ENCODE results near the gene PSMB11. TPM values are rescaled to one million over a fixed set of nuclear protein-coding genes. Genes with fewer than 3 reads are reported as not detected.
A peak's percentile ranks its signal among the peaks of the same experiment; 100 is the strongest.

Gene PSMB11
- total and polyA plus RNA-seq, 2 experiments from 2014 or later, result not detected

DNA sequence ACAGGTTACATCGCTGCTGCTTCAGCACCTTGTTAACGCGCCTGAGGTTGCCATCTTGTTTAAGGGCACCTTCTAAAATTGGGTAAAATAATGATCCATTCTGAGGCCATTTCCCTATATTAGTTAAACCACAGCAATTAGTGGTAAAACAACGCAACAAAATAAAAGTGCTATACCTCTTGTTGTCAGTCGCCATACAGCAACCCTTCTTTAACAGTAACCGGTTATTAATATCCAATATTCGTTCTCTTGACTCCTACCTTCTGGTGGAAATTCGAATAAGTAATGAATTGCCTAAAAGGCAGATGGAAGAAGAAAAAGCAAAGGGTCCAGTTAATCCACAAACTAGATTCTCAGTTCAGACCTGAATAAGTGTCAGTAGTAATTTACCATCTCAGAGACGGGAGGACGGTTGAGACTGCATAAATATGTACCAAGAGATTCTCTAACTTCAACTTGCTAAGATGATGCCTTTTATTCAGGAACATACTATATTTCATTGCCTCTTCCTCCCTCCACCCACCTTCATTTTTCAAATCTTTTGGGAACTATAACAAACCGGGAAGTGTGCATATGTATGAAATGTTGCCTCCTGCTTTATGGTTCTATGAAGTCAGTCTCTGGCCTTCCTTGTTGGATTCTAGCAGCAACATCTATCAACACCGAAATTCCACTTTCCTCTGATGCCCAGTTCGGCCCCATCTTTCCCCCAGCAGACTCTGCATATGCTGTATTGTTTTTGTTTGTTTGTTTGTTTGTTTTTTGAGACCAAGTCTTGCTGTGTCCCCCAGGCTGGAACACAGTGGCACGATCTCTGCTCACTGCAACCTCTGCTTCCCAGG lies 6.5 kb upstream of the PSMB11 start:
- Histone ChIP-seq H3K9me2 (replicated peaks; ENCODE audit: insufficient read depth) (no peaks in the 10 kb centered on the region), H2AFZ (peak overlapping the region; percentile 80), H3K9me3 (ENCODE audit: low read depth) (no peaks in the 10 kb centered on the region), H4K20me1 (ENCODE audit: insufficient read depth, poor library complexity, severe bottlenecking) (no peaks in the 10 kb centered on the region), H3K27me3 (no peaks in the 10 kb centered on the region), H3K4me1 (ENCODE audit: insufficient read depth) (peaks cover 11% of the 10 kb centered on the region), H3K79me2 (peaks cover 40% of the 10 kb centered on the region), H3K4me3 (no peak overlapping the region), H3K36me3 (replicated peaks; ENCODE audit: insufficient read depth, low read depth) (no peaks in the 10 kb centered on the region), H3K27ac (peak overlapping the region; percentile 95), H3K4me2 (peak overlapping the region; percentile 66)
- 72% methylated on average over 14 of the region's 14 CpGs for WGBS (ENCODE audit: low lambda C conversion rate, missing lambda C conversion rate)
- TF ChIP-seq EZH2 (IDR thresholded peaks at IDR 0.05; ENCODE audit: borderline replicate concordance) (no peak), EZH2phosphoT487 (IDR thresholded peaks at IDR 0.05; ENCODE audit: low read depth, severe bottlenecking, unreplicated experiment) (no peak)
- TF ChIP-seq, protein P1, sequence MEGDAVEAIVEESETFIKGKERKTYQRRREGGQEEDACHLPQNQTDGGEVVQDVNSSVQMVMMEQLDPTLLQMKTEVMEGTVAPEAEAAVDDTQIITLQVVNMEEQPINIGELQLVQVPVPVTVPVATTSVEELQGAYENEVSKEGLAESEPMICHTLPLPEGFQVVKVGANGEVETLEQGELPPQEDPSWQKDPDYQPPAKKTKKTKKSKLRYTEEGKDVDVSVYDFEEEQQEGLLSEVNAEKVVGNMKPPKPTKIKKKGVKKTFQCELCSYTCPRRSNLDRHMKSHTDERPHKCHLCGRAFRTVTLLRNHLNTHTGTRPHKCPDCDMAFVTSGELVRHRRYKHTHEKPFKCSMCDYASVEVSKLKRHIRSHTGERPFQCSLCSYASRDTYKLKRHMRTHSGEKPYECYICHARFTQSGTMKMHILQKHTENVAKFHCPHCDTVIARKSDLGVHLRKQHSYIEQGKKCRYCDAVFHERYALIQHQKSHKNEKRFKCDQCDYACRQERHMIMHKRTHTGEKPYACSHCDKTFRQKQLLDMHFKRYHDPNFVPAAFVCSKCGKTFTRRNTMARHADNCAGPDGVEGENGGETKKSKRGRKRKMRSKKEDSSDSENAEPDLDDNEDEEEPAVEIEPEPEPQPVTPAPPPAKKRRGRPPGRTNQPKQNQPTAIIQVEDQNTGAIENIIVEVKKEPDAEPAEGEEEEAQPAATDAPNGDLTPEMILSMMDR (IDR thresholded peaks at IDR 0.05; ENCODE audit: poor library complexity), result no peak
- DNase-seq (ENCODE audit: low spot score), result no peak

DNA sequence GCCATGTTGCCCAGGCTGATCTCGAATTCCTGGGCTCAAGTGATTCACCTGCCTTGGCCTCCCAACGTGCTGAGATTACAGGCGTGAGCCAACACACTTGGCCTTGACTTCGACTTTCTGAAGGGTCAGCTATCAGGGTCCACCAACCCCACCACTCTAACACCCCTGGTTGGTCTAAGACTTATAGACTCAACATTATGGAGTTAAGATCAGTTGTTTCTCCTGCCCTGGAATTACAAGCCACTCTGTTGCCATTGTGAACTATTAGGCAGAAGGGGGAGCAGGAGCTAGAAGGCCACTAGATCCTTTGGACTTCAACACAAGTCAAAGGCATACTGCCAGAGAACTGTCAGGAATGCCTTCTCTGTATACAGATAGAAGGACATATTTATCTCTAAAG lies 1.9 kb upstream of the PSMB11 start:
- Histone ChIP-seq H3K4me3 (no peak overlapping the region), H3K9me2 (replicated peaks; ENCODE audit: insufficient read depth) (no peaks in the 10 kb centered on the region), H3K9me3 (ENCODE audit: low read depth) (no peaks in the 10 kb centered on the region), H3K79me2 (no peaks in the 10 kb centered on the region), H3K4me2 (no peak overlapping the region), H3K27me3 (no peaks in the 10 kb centered on the region), H4K20me1 (ENCODE audit: insufficient read depth, poor library complexity, severe bottlenecking) (no peaks in the 10 kb centered on the region), H3K4me1 (ENCODE audit: insufficient read depth) (peaks cover 3% of the 10 kb centered on the region), H2AFZ (no peak overlapping the region), H3K27ac (no peak overlapping the region), H3K36me3 (replicated peaks; ENCODE audit: insufficient read depth, low read depth) (no peaks in the 10 kb centered on the region)
- no peak for DNase-seq (ENCODE audit: low spot score)
- 85% methylated on average over 4 of the region's 4 CpGs for whole genome bisulfite sequencing (ENCODE audit: low lambda C conversion rate, missing lambda C conversion rate)
- TF ChIP-seq, protein P1 (IDR thresholded peaks at IDR 0.05; ENCODE audit: poor library complexity), result no peak
- TF ChIP-seq EZH2 (IDR thresholded peaks at IDR 0.05; ENCODE audit: borderline replicate concordance), result no peak
- no peak for TF ChIP-seq EZH2phosphoT487 (IDR thresholded peaks at IDR 0.05; ENCODE audit: low read depth, severe bottlenecking, unreplicated experiment)

DNA sequence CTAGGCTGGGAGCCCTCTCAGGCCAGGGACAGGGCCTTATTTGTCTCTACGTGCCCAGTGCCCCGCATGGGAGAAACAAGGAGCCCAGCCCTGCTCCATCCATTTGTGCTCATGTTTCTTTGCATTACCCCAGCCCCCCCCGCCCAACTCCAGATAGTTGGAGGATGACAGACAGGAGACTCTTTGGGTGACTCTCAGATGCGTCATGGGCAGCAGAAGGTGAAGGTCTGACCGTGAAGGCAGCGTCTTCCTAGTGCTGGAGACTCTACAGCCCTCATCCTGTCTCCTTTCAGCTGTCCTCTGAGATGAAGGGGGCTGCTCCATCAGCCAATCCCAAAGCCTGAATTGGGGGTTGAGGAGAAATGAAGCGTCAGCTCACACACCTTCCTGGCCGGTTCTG lies 283 bp upstream of the PSMB11 start:
- Histone ChIP-seq H3K4me3 (no peak overlapping the region), H2AFZ (no peak overlapping the region), H3K27ac (no peak overlapping the region), H3K36me3 (replicated peaks; ENCODE audit: insufficient read depth, low read depth) (no peaks in the 10 kb centered on the region), H3K27me3 (no peaks in the 10 kb centered on the region), H3K9me2 (replicated peaks; ENCODE audit: insufficient read depth) (no peaks in the 10 kb centered on the region), H3K4me2 (no peak overlapping the region), H3K4me1 (ENCODE audit: insufficient read depth) (no peaks in the 10 kb centered on the region), H4K20me1 (ENCODE audit: insufficient read depth, poor library complexity, severe bottlenecking) (no peaks in the 10 kb centered on the region), H3K79me2 (no peaks in the 10 kb centered on the region), H3K9me3 (ENCODE audit: low read depth) (no peaks in the 10 kb centered on the region)
- WGBS (ENCODE audit: low lambda C conversion rate, missing lambda C conversion rate), result 88% methylated on average over 8 of the region's 8 CpGs
- TF ChIP-seq, protein P1 (IDR thresholded peaks at IDR 0.05; ENCODE audit: poor library complexity), result no peak
- no peak for TF ChIP-seq EZH2phosphoT487 (IDR thresholded peaks at IDR 0.05; ENCODE audit: low read depth, severe bottlenecking, unreplicated experiment)
- TF ChIP-seq EZH2 (IDR thresholded peaks at IDR 0.05; ENCODE audit: borderline replicate concordance), result no peak
- DNase-seq (ENCODE audit: low spot score), result no peak

Data from hepatocyte (in vitro differentiated cells).